NB4 (cell line): Measurements from ENCODE around the gene TCTN1.
A peak's percentile ranks its signal among the peaks of the same experiment; 100 is the strongest.
"Not testable (repeated sequence)": the region's sequence is repeated elsewhere in the genome, so short reads cannot be mapped to it uniquely, and the experiment has no call there.

ENCODE experiments used
- DNase-seq: peaks from one replicate; pipeline ENCODE4 v3.0.0; 2010; ENCODE audit warnings: low read depth
- H3K4me3 ChIP-seq: one replicate; pipeline ENCODE4 v1.5.1; 2011; ENCODE audit warnings: mild to moderate bottlenecking, low read depth, low read length, moderate library complexity
- CTCF ChIP-seq: IDR thresholded peaks from one replicate; pipeline ENCODE4 v1.5.1; 2012; ENCODE audit warnings: low read depth, low read length
- MYC ChIP-seq: IDR thresholded peaks from 2 replicates; pipeline ENCODE4 v1.6.1; 2011; ENCODE audit warnings: low read depth, low read length
- POLR2A ChIP-seq: IDR thresholded peaks from 2 replicates; pipeline ENCODE4 v1.6.1; 2011; ENCODE audit warnings: mild to moderate bottlenecking; ENCODE audit not compliant: insufficient read length; ENCODE audit errors: extremely low read depth
- TF ChIP-seq, protein P1 (sequence below): IDR thresholded peaks from 2 replicates; pipeline ENCODE4 v1.6.1; 2011; ENCODE audit warnings: low read depth, low read length

TCTN1 gene

GRCh38 chr12:110647631-110648040, 33.7 kb downstream of the TCTN1 start:
- H3K4me3 ChIP-seq, result no peak overlapping the region
- DNase-seq, result no peak
- TF ChIP-seq CTCF (no peak), POLR2A (no peak)

GRCh38 chr12:110649341-110649847, 35.5 kb downstream of the TCTN1 start:
- DNase-seq, result peak; percentile 62
- H3K4me3 ChIP-seq, result no peak overlapping the region
- TF ChIP-seq, protein P1, sequence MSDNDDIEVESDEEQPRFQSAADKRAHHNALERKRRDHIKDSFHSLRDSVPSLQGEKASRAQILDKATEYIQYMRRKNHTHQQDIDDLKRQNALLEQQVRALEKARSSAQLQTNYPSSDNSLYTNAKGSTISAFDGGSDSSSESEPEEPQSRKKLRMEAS, result no peak
- TF ChIP-seq POLR2A (no peak), CTCF (no peak), MYC (no peak)

DNA sequence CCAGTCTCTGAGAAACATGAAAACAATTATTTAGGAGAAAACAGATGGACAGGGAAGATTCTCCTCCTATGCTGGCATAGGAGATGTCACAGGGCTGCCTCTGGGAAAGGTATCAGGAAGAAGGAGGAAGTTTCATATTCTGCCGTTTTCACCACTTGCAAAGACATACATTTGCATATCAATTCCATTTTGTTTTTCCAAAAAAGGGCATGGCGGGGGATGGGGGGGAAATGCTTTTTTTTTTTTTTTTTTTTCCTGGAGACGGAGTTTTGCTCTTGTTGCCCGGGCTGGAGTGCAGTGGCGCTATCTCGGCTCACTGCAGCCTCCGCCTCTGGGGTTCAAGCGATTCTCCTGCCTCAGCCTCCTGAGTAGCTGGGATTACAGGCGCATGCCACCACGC, 40.3 kb downstream of the TCTN1 start:
- not testable (repeated sequence) for DNase-seq, H3K4me3 ChIP-seq

DNA sequence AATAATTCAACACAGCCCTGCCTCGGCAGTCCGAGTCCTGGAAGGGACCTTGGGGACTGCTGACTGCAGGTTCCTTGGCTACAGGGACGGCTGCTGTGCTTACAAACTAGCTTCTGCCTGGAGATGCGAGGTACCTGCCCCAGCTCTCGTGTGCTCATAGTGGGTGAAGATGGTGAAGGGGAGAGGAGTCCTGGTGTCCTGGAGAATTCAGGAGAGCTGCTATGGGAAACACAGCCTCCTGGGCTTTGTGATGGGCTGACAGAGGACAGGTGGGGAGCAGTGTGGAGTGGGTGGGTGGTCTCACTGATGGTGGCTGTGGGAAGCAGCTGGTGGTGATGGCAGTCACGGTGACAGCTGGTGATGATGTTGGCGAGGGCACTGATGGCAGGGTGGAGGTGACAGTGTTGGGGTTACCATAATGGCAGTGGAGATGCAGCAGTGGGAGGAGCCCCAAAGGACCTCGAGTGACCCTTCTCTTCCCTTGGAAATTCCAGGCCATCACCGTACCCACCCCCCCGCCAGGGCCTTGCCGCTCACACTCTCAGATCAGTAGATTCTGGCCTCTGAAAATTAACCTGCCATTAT, 42.2 kb downstream of the TCTN1 start:
- no peak for DNase-seq
- no peak overlapping the region for H3K4me3 ChIP-seq
- TF ChIP-seq MYC (no peak), CTCF (no peak), POLR2A (no peak)

DNA sequence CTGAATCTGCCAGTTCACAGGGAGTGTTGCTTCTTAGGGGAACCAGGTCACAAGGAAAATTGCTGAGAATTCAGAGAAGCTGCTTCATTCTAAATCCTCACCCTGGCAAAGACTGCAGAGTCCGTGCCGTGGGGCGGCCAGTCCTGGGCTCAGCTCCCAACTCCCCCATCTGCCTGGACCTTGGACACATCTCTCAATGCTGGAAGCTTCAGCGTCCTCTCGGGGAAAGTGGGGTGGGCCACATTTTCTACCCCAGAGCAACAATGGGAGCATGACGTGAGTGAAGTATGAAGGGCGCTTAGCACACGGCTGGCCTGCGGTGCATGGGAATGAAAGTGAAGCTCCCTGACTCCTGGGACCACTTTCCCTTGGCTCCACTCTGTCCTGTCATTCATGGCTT, 43.8 kb downstream of the TCTN1 start:
- TF ChIP-seq CTCF, result no peak
- TF ChIP-seq, protein P1, result no peak
- TF ChIP-seq MYC, result no peak
- no peak for TF ChIP-seq POLR2A
- DNase-seq, result no peak
- H3K4me3 ChIP-seq, result no peak overlapping the region

GRCh38 chr12:110658242-110658641, 44.3 kb downstream of the TCTN1 start:
- no peak for TF ChIP-seq CTCF
- TF ChIP-seq POLR2A, result no peak
- TF ChIP-seq MYC, result no peak
- TF ChIP-seq, protein P1, result no peak
- DNase-seq, result no peak
- no peak overlapping the region for H3K4me3 ChIP-seq

DNA sequence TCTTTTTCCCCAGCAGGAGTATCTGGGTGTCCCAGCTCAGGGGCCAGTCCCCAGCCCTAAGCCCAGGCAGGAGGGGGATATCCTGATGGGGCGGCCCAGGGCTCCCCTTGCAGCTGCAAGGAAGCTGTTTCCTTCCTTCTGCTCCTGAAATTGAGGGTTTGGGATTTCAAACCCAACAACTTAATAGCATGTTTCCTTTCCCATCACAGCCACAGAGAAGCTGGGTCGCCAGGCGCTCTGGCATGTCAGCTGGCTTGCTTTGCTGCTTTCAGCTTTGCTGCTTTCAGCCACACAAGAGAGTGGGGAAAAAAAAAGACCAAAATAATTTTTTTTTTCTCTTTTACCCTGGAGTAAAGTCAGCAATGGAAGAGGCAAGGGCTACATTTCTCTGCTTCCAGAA, 44.9 kb downstream of the TCTN1 start:
- no peak overlapping the region for H3K4me3 ChIP-seq
- DNase-seq, result no peak
- TF ChIP-seq, protein P1, result no peak
- TF ChIP-seq POLR2A (no peak), MYC (no peak), CTCF (no peak)
